ENCODE results near the gene ADAD1. TPM values are rescaled to one million over a fixed set of nuclear protein-coding genes. Genes with fewer than 3 reads are reported as not detected.

Gene ADAD1
- total RNA-seq, 2 donors from 2014 or later: not detected

- Mint-ChIP-seq H3K27me3 (ENCODE audit: insufficient read depth) (no peaks in the 10 kb centered on the region), H3K36me3 (ENCODE audit: low read depth) (peaks cover 17% of the 10 kb centered on the region), H3K9me3 (no peaks in the 10 kb centered on the region), H3K4me1 (no peaks in the 10 kb centered on the region), H3K4me3 (no peak overlapping the region), H3K27ac (no peak overlapping the region)
- Histone ChIP-seq H3K27me3 (ENCODE audit: control insufficient read depth, insufficient read depth, low read length, poor library complexity, severe bottlenecking) (no peaks in the 10 kb centered on the region), H3K36me3 (ENCODE audit: control insufficient read depth, insufficient read depth, low read length) (peaks cover 57% of the 10 kb centered on the region), H3K9ac (ENCODE audit: extremely low read depth, low read length, poor library complexity, severe bottlenecking) (no peak overlapping the region), H3K4me3 (ENCODE audit: low read length) (no peak overlapping the region), H3K4me1 (ENCODE audit: control insufficient read depth, insufficient read depth, low read length) (no peaks in the 10 kb centered on the region), H3K27ac (ENCODE audit: low read depth, low read length) (no peak overlapping the region), H3K9me3 (ENCODE audit: control insufficient read depth, low read length) (no peaks in the 10 kb centered on the region)
- TF ChIP-seq CTCF (conservative IDR thresholded peaks at IDR 0.05): no peak
- no peak for DNase-seq
Measured at GRCh38 chr4:122334828-122335227, 44.0 kb upstream of the ADAD1 start.

DNA sequence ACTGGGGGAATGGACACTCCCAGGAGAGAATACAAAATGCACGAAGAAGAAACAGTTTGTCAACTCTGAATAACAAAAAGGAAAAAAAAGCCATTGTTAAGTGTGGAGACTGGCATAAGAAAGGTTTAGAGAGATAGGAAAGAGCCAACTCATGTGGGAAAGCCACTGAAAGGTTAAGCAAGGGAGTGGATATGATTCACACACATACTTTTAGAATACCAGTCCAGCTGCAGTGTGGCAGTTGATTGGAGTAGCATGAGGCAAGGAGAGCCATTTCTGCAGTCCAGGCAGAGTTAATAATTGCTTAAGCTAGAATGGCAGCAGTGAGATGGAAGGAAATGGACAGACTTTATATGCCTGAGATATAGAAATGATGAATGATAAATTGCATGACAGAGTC, 36.9 kb upstream of the ADAD1 start:
- WGBS, 2 experiments (ENCODE audit: insufficient coverage in 1 of 2, insufficient read length in 1 of 2): 73 to 89% methylated on average over 1 of the region's 1 CpG

GRCh38 chr4:122346036-122346435, 32.8 kb upstream of the ADAD1 start:
- Histone ChIP-seq H3K4me1 (ENCODE audit: control insufficient read depth, insufficient read depth, low read length) (no peaks in the 10 kb centered on the region), H3K9me3 (ENCODE audit: control insufficient read depth, low read length) (no peaks in the 10 kb centered on the region), H3K27me3 (ENCODE audit: control insufficient read depth, insufficient read depth, low read length, poor library complexity, severe bottlenecking) (no peaks in the 10 kb centered on the region), H3K4me3 (ENCODE audit: low read length) (no peak overlapping the region), H3K27ac (ENCODE audit: low read depth, low read length) (no peak overlapping the region), H3K36me3 (ENCODE audit: control insufficient read depth, insufficient read depth, low read length) (peaks cover 60% of the 10 kb centered on the region), H3K9ac (ENCODE audit: extremely low read depth, low read length, poor library complexity, severe bottlenecking) (no peak overlapping the region)
- Mint-ChIP-seq H3K27ac (no peak overlapping the region), H3K27me3 (ENCODE audit: insufficient read depth) (no peaks in the 10 kb centered on the region), H3K4me3 (no peak overlapping the region), H3K9me3 (no peaks in the 10 kb centered on the region), H3K4me1 (peaks cover 4% of the 10 kb centered on the region), H3K36me3 (ENCODE audit: low read depth) (peaks cover 29% of the 10 kb centered on the region)
- DNase-seq: no peak
- WGBS, 2 experiments (ENCODE audit: insufficient coverage in 1 of 2, insufficient read length in 1 of 2): 98 to 100% methylated on average over 1 of the region's 1 CpG
- TF ChIP-seq CTCF (conservative IDR thresholded peaks at IDR 0.05): no peak

More for the DNA sequence above, 36.9 kb upstream of the ADAD1 start:
- H3K9me3 ChIP-seq (ENCODE audit: control insufficient read depth, low read length): no peaks in the 10 kb centered on the region
- H3K4me3 Mint-ChIP-seq: no peak overlapping the region
- no peak overlapping the region for H3K27ac Mint-ChIP-seq
- no peak overlapping the region for H3K9ac ChIP-seq (ENCODE audit: extremely low read depth, low read length, poor library complexity, severe bottlenecking)
- H3K9me3 Mint-ChIP-seq: no peaks in the 10 kb centered on the region
- no peak for DNase-seq
- no peak overlapping the region for H3K27ac ChIP-seq (ENCODE audit: low read depth, low read length)
- no peaks in the 10 kb centered on the region for H3K4me1 ChIP-seq (ENCODE audit: control insufficient read depth, insufficient read depth, low read length)
- TF ChIP-seq CTCF (conservative IDR thresholded peaks at IDR 0.05): no peak
- H3K27me3 Mint-ChIP-seq (ENCODE audit: insufficient read depth): no peaks in the 10 kb centered on the region
- no peaks in the 10 kb centered on the region for H3K4me1 Mint-ChIP-seq
- H3K27me3 ChIP-seq (ENCODE audit: control insufficient read depth, insufficient read depth, low read length, poor library complexity, severe bottlenecking): no peaks in the 10 kb centered on the region
- H3K4me3 ChIP-seq (ENCODE audit: low read length): no peak overlapping the region
- peaks cover 27% of the 10 kb centered on the region for H3K36me3 ChIP-seq (ENCODE audit: control insufficient read depth, insufficient read depth, low read length)
- H3K36me3 Mint-ChIP-seq (ENCODE audit: low read depth): peaks cover 5% of the 10 kb centered on the region

Data from endodermal cell (in vitro differentiated cells).